PFSK-1 (cell line): ENCODE results near the gene GPATCH8.

Experiments
- FOXP2 ChIP-seq: optimal IDR thresholded peaks from 2 replicates; pipeline ENCODE3; 2011; ENCODE audit warnings: borderline replicate concordance, control low read depth, inconsistent platforms; ENCODE audit not compliant: insufficient read depth; ENCODE audit errors: extremely low read length, extremely low read depth
- POLR2AphosphoS5 ChIP-seq: IDR thresholded peaks from 2 replicates; pipeline ENCODE4 v1.6.1; 2012; ENCODE audit warnings: low read depth, mild to moderate bottlenecking, control low read depth, low read length, moderate library complexity
- REST ChIP-seq, 2 experiments: IDR thresholded peaks; 2 replicates each; pipeline versions ENCODE4 v1.6.1 to v1.8.0; 2011 to 2012; ENCODE audit warnings: low read depth in 2 of 2, low read length in 2 of 2, control low read depth in 1 of 2, inconsistent platforms in 1 of 2, mild to moderate bottlenecking in 1 of 2, moderate library complexity in 1 of 2; ENCODE audit not compliant: insufficient read depth in 1 of 2
- SIN3A ChIP-seq: IDR thresholded peaks from 2 replicates; pipeline ENCODE4 v1.6.1; 2012; ENCODE audit warnings: mild to moderate bottlenecking, low read length, moderate library complexity, borderline replicate concordance; ENCODE audit not compliant: insufficient read depth
- TAF1 ChIP-seq: IDR thresholded peaks from 2 replicates; pipeline ENCODE4 v1.6.1; 2012; ENCODE audit warnings: low read length, control low read depth, borderline replicate concordance; ENCODE audit not compliant: insufficient read depth

The GPATCH8 gene

GRCh38 chr17:44522883-44523671 lies 19.9 kb upstream of the GPATCH8 start:
- no peak for TF ChIP-seq POLR2AphosphoS5
- no peak for TF ChIP-seq SIN3A

GRCh38 chr17:44518032-44518431 lies 14.8 kb upstream of the GPATCH8 start:
- no peak for TF ChIP-seq TAF1
- no peak for TF ChIP-seq POLR2AphosphoS5

GRCh38 chr17:44502598-44503146 lies 534 bp downstream of the GPATCH8 start:
- TF ChIP-seq FOXP2 (no peak), POLR2AphosphoS5 (no peak), SIN3A (0 out of 2 replicates have a peak, but pooled peaks have one; percentile 19), REST (IDR thresholded peaks at IDR 0.05; ENCODE audit: insufficient read depth in 1 of 2, low read depth in 2 of 2, low read length in 2 of 2) (no peak), TAF1 (0 out of 2 replicates have a peak, but pooled peaks have one; percentile 9)

- TF ChIP-seq TAF1 (no peak), FOXP2 (no peak), SIN3A (no peak), REST (IDR thresholded peaks at IDR 0.05; ENCODE audit: insufficient read depth in 1 of 2, low read depth in 2 of 2, low read length in 2 of 2) (no peak), POLR2AphosphoS5 (no peak)
Measured at GRCh38 chr17:44501866-44502375, 1.3 kb downstream of the GPATCH8 start.

GRCh38 chr17:44499722-44500121 lies 3.5 kb downstream of the GPATCH8 start:
- TF ChIP-seq SIN3A (no peak), FOXP2 (no peak), TAF1 (no peak), POLR2AphosphoS5 (no peak), REST (IDR thresholded peaks at IDR 0.05; ENCODE audit: insufficient read depth in 1 of 2, low read depth in 2 of 2, low read length in 2 of 2) (no peak)

GRCh38 chr17:44496815-44497214 lies 6.4 kb downstream of the GPATCH8 start:
- TF ChIP-seq SIN3A (no peak), REST (IDR thresholded peaks at IDR 0.05; ENCODE audit: insufficient read depth in 1 of 2, low read depth in 2 of 2, low read length in 2 of 2) (no peak), TAF1 (no peak), FOXP2 (no peak), POLR2AphosphoS5 (no peak)
